ENCODE results near the gene IL18R1.

DNA sequence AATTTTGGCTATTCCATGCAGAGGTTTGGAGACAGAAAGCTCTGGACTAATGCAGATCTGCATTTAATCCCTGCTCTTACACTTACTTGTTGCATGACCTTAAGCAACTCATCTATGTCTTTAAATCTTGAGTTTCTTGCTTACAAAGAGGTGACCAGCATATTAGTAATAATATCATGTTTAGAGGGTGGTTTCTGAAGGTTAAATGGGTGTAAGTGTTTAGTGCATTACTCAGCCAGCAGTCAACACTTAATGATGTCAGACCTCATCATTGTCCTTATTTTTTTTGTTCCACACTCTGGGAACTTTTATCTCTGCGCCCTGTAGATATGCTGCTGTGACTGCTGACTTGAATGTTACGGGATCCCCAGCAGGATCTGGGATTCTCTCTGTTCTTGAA, 42.6 kb upstream of the IL18R1 start:
- TF ChIP-seq, protein P1, sequence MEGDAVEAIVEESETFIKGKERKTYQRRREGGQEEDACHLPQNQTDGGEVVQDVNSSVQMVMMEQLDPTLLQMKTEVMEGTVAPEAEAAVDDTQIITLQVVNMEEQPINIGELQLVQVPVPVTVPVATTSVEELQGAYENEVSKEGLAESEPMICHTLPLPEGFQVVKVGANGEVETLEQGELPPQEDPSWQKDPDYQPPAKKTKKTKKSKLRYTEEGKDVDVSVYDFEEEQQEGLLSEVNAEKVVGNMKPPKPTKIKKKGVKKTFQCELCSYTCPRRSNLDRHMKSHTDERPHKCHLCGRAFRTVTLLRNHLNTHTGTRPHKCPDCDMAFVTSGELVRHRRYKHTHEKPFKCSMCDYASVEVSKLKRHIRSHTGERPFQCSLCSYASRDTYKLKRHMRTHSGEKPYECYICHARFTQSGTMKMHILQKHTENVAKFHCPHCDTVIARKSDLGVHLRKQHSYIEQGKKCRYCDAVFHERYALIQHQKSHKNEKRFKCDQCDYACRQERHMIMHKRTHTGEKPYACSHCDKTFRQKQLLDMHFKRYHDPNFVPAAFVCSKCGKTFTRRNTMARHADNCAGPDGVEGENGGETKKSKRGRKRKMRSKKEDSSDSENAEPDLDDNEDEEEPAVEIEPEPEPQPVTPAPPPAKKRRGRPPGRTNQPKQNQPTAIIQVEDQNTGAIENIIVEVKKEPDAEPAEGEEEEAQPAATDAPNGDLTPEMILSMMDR (optimal IDR thresholded peaks at IDR 0.05 in 1 of 3, IDR thresholded peaks at IDR 0.05 in 1 of 3, conservative IDR thresholded peaks at IDR 0.05 in 1 of 3; ENCODE audit: extremely low read depth in 1 of 3, insufficient read depth in 2 of 3, low read length in 3 of 3): no peak
- no peak for TF ChIP-seq EZH2 (IDR thresholded peaks at IDR 0.05; ENCODE audit: low read length)
